GM21576 (cell line): ENCODE results near the gene C8B.

Experiments
- ATAC-seq: cut with Tn5 transposase; IDR thresholded peaks from one replicate; pipeline ENCODE4 v1.9.1; 2021; ENCODE audit warnings: mild to moderate bottlenecking, moderate library complexity; ENCODE audit not compliant: unreplicated experiment

C8B gene

DNA sequence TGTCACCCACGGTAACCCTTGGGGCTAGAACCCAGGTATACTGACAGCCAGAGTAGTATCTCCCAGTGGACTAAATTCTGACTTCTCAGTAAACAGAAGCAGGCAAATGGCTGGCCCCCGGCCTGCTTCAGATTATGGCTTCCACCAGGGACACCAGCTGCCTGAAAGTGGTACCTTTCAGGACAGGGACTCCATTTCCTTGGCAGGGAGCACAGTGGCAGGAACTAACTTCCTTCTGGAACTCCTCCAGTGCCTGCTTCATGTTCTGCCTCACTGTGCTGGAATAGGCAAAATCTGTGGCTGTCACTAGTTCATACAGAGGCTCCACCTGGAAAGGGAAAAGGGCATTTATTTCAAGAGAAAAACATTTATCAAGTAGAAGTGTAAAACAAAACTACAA is 32.7 kb downstream of the C8B start:
- no peak for ATAC-seq

DNA sequence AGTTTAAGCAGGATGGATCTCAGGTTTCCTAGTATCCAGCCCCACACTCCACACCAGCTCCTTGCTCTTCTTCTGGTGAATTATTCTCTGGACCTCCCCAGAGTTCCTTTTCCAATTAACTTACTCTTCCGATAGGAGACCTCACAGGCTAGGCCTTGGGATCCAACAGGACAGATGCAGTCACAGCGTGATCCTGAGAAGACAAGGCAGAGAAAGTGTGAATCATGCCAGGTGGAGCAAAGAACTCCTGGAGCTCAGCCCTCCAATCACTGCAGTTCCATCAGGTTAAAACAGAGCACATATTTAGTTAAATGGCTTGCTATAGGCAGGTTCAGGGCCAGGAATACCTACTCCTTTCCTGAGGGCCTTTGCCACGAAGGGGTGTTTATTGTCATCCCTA is 34.1 kb downstream of the C8B start:
- no peak for ATAC-seq

DNA sequence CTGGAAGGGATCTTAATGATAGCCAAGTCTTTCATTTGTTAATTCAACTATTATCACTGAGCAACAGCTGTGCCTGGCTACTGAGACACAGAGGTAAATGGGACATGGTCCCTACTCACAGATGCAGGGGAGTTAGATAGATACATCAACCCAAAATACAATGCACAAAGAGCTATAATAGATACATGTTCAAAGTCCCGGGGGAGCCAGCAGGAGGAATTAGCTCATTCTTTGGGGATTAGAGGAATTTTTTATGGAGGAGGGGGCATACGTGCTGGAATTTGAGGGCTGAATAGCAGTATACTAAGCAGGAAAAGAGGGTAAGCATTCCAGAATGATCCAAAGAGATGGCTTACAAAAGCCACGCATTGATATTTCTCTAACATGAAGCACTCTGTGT is 34.6 kb downstream of the C8B start:
- ATAC-seq = no peak

DNA sequence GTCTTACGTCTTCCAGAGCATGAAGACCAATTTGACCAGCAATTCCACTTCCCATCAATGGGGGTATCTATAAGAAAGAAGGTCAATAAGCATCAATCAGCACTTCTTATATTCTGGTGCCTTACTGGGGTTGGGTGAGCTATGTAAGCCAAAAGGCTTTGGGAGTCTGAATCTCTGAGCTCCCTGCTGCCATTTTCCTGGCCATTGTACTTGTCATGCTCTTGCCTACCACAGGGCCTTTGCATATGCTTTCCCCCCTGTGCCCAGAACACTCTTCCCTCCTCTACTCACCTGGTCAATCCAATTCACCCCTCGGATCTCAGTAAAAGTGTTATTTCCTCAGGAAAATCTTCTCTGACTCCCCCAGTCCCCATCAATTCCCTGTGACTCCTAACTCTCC is 36.3 kb downstream of the C8B start:
- no peak for ATAC-seq

DNA sequence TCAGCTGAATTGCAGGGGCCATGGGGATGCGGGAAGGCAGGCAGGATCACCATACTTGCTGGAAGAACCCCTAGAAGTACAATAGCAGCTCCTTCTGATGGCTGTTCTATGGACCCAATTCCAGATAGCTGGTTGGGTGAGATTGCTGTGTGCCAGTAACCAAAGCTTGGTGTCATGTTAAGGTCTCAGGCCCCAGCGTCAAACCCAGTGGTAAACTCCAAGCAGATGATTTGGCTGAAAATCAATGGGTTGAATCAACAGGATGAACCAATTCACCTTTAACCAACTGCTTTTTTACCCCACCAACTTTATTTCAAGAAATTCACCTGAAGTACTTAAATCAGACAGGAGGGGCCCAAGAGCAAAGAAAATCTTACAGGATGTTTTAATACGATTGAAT is 37.8 kb downstream of the C8B start:
- ATAC-seq = no peak

DNA sequence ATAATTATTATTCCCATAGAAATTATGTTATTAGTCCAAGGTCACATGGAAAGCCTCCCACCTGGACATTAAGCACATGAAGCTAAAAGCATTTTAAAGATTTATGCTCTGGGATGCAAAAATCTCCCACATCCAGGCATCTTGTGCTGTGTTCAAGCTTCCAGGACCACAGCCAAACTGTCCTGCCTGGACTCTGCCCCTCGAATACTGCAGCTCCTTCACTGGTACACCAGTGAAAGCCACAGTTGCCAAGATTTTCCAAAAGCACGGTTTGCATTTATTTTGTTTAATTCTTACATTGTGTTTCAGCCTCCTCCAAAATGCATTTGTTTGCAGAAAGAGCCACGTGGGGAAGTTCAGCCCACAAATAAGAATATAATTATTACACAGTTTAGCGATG is 38.6 kb downstream of the C8B start:
- no peak for ATAC-seq

DNA sequence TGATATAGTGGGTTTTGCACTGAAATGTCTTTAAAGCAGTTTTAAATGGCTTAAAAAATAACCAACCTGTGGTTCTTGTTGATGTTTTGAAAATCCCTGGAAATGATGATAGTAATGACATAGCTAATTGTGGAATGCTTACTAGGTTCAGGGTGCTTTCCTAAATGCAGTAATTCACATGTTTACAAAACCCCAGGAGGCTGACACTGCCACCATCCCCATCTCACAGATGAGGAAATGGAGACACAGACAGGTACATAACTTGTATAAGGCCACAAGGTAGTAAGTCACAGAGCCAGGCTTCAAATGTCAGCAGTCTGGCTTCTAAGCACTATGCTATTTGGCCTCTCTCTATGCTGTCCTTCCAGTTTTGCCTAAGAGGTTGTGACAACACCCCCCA is 40.6 kb downstream of the C8B start:
- ATAC-seq = no peak

DNA sequence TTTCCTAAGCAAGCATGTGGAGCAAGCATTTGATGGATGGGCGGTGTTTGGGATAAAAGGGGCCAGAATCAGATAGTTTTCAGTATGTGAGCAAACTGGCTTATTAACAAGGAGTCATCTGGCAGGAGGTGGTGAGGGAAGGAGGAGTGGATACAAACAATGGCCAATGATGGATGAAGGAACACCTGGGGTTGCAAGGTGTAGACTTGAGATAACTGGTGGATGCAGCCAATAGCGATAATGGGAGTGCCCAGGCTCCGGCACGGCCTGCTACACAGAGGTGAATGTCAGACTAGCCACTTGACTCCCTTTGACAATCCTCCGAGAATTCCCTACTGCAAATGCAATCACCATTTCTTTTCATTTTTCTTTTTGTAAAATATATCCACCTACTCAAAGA is 41.7 kb downstream of the C8B start:
- ATAC-seq = no peak

DNA sequence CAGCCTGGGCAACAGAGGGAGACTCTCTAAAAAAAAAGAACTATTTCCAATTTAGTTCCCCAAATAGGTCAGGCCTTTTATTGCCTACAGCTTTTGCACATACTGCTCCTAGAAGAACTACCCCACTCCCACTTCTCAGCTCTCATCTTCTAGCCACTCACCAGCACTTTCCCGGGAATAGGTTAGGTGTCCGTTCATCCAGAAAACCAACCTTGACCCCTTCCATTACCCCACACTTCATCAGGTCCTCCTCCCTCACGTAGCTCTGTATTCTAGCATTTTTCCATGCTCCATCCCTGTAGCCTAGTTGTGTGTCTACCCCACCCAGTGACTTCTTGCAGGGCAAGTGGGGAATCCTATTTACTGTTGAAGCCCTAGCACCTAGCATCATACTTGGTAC is 42.6 kb downstream of the C8B start:
- ATAC-seq = no peak

DNA sequence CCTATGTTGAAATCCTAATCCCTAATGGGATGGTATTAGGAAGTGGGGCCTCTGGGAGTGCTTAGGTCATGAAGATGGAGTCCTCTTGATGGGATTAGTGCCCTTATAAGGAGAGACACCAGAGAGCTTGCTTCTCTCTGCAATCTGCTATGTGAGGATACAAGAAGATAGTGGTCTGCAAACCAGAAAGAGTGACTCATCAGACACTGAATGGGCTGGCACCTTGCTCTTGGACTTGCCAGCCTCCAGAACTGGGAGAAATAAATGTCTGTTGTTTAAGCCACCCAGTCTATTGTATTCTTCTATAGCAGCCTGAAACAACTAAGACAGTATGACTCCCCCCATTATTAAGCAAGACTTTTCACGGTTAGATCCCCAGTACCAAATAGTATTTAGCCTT is 43.3 kb downstream of the C8B start:
- no peak for ATAC-seq

DNA sequence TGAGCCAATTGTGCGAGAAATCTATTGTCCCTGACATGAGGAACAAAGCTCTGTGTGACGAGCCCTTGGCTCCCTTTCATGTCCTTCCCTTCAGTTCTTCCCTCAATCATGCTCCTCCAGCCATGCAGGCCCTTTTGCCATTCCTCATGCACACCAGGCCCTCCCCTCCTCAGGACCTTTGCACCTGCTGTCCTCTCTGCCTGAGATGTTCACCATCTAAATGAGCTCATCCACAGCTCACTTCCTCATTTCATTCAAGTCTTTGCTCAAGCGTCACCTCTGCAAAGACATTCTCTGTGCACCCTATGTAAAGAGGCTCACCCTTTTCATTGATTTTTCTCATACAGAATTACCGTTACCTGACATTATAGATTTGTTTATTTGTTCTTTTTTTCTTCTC is 43.7 kb downstream of the C8B start:
- no peak for ATAC-seq

DNA sequence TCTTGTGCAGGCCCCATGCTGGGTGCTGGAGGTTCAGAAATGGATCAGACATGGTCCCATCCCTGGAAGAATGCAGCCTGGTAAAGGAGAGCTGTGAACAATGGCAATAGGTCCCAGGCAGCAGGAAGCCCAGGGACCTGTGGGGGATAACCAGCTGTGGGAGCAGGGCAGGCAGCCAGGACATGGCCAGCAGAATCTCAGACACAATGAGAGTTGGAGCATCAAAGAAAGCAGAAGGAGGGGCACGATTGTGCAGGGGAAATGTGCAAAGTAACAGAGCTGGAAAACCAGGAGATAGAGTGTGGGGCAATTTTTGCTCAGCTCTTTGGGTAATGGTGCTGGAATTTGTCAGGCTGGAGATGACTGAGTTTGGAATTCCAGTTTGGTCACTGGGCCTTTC is 44.3 kb downstream of the C8B start:
- no peak for ATAC-seq

DNA sequence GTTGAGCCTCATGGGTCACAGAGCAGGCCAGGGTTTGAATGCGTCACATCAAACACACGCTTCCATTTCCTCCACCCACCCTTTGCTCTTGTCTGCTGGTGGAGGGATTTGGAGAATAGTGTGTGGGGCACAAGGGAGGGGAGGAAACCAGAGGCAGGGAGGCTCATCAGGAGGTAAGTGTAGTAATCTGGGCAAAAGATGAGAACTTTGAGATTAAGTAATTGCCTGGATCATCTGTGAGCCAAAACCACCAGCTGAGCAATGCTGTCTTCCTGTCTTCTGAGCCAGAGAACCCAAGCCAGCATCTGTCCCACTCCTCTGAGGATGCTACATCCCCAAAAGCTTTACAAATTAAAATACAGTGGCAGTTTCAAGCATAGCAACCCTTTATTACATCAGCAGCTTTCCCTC is 45.2 kb downstream of the C8B start:
- no peak for ATAC-seq

DNA sequence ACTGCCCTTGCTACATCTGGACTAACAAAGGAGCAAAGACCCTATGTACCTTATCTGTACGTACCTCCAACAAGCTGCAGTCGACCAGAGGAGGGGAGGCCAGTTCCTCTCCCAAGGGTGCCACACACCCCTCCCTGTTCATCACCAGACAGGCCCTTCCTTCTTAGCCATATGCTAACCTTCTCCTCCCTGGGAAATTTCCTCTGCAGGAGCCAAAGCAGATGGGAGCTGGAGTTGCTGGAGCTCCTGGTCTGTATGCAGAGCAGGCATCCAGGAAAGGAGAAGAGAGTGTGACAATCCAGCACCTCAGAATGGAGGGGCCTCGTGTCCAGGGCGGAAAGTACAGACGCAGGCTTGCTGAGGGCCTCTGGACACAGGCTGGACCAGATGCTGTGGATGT is 48.5 kb downstream of the C8B start:
- ATAC-seq = no peak

DNA sequence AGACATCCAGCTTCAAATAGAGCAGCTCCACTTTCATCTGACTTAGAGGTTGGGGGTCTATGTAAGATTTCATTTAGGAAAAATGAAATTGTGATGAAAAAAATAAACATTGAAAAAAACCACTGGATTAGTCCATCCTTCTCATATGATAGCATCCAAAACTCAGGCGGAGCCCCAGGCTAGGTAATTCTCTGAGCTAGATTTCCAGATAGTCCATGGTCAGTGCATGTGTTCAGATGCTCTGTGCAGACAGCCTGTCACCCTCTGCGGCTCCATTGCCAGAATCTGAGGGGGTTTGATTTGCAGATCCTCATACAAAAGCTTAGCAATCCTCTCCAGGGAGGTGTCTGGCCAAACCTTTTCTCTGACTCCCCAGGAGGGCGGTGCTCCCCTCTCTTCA is 49.2 kb downstream of the C8B start:
- ATAC-seq = no peak

DNA sequence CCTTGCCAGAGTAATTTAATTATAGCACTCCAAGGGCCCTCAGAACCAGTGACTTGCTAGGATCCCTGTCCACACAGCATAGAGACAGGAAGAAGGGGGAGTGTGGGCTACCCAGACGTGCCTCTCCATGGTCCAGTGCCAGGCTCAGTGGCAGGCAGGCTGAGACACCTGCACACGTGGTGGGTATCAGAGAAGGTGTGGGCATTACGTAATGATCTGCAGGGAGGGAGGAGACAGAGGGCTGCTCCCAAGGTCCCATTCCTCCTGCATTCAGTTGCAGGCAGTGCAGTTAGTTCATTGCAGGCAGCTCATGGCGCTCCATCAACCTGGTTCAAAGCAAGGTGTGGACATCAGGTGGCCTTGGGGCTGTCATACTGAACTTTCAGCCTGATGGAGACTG is 49.9 kb downstream of the C8B start:
- ATAC-seq = no peak

DNA sequence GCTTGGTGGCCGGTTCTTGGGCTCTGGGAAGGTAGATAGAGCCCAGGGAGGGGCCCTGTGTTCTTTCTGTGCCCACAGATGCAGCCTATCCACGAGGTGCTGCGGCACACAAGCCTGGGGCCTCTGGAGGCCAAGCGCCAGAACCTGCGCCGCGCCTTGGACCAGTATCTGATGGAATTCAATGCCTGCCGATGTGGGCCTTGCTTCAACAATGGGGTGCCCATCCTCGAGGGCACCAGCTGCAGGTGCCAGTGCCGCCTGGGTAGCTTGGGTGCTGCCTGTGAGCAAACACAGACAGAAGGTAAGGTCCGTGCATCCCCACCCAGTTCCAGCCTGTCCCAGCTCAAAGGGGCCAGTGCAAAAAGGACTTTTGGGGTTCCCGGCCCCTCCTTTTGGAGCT is 53.5 kb downstream of the C8B start:
- ATAC-seq = no peak

DNA sequence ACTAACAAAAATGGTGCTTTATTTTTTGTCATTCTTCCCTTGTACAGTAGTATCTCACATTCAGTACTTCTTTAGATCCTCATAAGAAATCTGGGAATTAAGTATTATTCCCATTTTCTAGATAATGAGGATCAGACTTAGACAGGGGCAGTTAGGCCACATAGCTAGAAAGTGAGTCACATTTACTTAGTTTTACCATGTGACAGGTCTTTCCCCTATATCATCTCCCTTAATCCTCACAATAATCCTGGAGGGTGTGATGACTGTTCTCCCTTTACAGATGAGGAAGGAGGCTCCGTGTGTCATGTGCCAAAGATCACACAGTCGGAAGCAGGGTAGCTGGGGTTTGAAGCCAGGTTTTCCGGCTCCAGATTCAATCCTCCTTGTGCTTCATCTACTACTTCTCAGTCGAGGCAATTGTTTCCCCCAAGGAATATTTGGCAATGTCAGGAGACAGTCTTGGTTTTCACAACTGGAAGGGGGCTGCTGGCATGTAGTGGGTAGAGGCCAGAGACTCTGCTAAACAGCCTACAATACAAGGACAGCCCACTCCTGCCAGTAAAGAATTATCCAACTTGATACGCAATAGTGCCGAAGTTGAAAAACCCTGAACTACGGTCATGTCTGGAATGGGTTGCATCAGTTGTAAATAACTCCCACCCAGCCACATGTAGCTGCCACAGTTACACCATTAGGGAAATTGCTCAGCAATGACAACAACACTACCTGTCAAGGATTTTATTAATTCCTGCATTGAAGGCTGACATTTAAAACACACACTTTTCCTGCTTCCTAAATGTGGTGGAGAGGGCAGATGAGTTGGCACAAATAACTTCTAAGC is 54.5 kb downstream of the C8B start:
- ATAC-seq = no peak

DNA sequence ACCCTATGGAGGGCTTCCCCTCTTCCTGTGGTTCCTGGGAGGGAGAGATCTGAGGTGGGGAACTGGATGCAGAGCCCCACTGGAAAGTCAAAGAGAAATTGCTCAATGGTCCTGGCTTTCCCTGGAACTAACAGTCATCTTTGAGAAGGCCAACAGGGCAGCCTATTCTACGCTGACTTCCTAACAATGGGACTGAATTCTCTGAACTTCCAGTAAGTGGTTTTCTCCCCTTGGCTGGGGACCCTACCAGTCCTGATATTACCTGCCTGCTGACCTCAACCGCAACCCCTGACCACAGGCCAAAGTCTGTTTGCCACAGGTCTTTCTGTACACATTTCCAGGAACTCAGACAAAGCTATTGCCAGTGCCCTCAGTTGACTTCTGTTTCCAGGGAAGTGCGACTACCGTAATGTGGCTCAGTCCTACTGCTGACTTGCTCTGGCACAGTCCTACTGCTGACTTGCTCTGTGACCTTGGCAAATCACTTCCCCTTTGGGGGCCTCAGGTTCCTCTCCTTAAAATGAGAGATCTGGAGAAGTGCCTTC is 55.3 kb downstream of the C8B start:
- no peak for ATAC-seq

DNA sequence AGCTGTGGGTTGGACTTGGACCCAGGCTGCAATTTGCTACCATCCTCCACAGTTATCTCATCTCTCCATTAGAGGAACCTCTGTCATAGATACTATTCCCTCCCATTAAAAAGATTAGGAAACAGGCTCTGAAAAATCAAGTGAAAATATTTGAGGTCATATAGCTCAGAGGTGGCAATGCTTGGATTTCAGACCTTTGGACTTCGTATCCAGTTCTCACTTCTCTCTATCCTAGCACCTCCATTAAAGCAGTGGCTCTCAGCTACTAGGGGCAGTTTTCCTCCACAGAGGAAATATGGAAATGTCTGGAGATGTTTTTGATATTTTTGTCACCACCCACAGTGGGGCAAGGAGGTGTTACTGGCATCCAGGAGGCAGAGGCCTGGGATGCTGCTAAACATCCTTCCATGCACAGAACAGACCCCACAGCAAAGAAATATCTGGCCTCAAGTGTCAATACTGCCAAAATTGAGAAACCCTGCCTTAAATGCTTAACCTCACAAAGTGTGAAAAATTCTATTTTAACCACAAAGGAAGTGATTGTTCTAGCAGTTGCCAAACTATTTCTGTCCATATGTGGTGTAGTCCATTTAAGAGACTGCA is 57.1 kb downstream of the C8B start:
- no peak for ATAC-seq

DNA sequence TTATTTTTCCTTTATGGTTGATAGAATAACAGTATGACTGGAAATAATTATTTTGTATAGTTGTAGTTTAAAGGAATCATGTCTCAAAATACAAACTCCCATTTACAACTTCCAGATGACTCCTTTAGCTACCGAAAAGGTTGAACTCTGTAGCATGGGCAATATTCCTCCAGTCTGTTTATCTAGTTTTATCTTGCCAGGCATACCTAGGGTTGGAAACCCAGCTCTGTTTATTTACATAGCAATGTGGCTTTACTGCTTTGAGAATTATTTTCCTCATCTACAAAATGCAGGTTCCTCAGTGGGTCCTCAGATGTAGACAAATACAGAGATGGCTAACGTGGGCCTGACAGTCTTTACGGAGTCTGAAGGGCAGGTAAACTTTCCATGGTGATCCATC is 60.1 kb downstream of the C8B start:
- ATAC-seq = no peak

DNA sequence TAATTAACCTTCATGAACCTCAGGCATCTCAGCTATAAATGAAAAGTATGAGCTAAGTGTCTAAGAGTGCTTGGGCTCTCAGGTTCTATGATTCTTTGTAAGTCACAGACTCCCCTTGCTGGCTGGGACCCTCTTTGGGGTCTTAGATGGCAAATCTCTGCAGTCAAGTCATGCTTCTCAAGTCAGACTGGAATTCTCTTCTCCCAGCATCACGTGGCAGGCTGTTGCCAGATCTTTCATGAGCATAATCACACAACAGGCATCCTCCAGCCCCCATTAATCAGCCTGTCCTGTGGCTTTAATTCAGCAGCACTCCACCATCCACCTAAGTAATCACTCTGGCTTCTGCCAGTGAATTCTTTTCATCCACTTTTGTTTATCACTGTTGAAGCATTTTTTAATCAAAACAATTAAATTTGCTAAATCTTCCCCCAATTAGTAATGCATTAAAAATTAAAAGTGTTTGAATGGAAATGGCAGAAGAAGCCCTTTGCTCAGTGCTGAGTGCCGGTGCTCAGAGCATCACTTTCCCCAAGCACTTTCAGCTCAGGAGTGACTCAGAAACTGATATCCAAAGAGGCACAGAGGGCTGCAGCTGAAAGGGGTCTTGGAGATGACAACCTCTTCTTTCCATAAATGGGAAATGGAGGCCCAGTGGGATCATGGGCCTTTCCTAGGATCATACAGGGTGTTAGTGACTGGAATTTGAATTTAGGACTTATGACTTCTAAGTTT is 61.0 kb downstream of the C8B start:
- no peak for ATAC-seq
